Transverse colon (tissue), 4 donors: Measurements from ENCODE around the gene RASGRP3. TPM values are rescaled to one million over a fixed set of nuclear protein-coding genes. Genes with fewer than 3 reads are reported as not detected.
A peak's percentile ranks its signal among the peaks of the same experiment; 100 is the strongest.

Experiments used
- DNase-seq: peaks from one replicate; pipeline ENCODE4 v3.0.0-alpha.2; 2019
- H3K27ac ChIP-seq, 4 donors: fragments of 200-600 bp; sonication (generic); 2 replicates each; pipeline ENCODE4 v1.5.1; 2016 to 2018; ENCODE audit warnings: inconsistent platforms in 4 of 4
- H3K27me3 ChIP-seq: fragments of 200-600 bp; sonication (generic); 2 replicates; pipeline ENCODE4 v1.5.1; 2017; ENCODE audit warnings: inconsistent platforms
- H3K36me3 ChIP-seq, 4 donors: fragments of 200-600 bp; sonication (generic); 2 replicates each; pipeline ENCODE4 v1.5.1; 2017 to 2019; ENCODE audit warnings: inconsistent platforms in 4 of 4
- H3K4me1 ChIP-seq, 4 donors: fragments of 200-600 bp; sonication (generic); 2 replicates each; pipeline ENCODE4 v1.5.1; 2017 to 2020; ENCODE audit warnings: inconsistent platforms in 4 of 4
- H3K4me3 ChIP-seq, 4 donors: fragments of 200-600 bp; sonication (generic); 1 replicate in 1 of 4; 2 replicates in 3 of 4; pipeline versions ENCODE4 v1.5.1 to v1.6.1; 2017 to 2019; ENCODE audit warnings: inconsistent platforms in 4 of 4
- H3K9me3 ChIP-seq, 2 donors: fragments of 200-600 bp; sonication (generic); 2 replicates each; pipeline ENCODE4 v1.5.1; 2017 to 2019; ENCODE audit warnings: inconsistent platforms in 2 of 2
- EP300 ChIP-seq: sonication (generic); formaldehyde crosslinking; IDR thresholded peaks from one replicate; pipeline ENCODE4 v1.6.1; 2017; ENCODE audit warnings: antibody characterized with exemption, low read depth
- POLR2A ChIP-seq: fragments of 450-650 bp; IDR thresholded peaks from one replicate; pipeline ENCODE4 v1.6.1; 2016; ENCODE audit warnings: antibody characterized with exemption, mild to moderate bottlenecking, moderate library complexity
- POLR2AphosphoS5 ChIP-seq, 3 donors: sonication (generic); formaldehyde crosslinking; IDR thresholded peaks; one replicate each; pipeline ENCODE4 v1.6.1; 2016; ENCODE audit warnings: antibody characterized with exemption in 3 of 3
- WGBS, 2 donors: methylation state at CpG; one replicate each; pipeline ENCODE4 v1.1.5; 2018; ENCODE audit warnings: low coverage in 1 of 2; 5-methylcytosine and 5-hydroxymethylcytosine counted together
- in situ Hi-C, 4 donors: fragments of 200-750 bp; cut with MboI; loops; one replicate each; pipeline versions ENCODE4 v1.15.0 to v1.15.1; 2017; ENCODE audit warnings: low sequenced_read_pairs in 3 of 4, low pct_ligation_motif_present in 1 of 4, low pct_unique_long_range_greater_than_20kb in 1 of 4
- intact Hi-C: fragments of 100-400 bp; cut with DNase I; formaldehyde crosslinking; loops from one replicate; pipeline ENCODE4 v1.15.1; 2023; ENCODE audit warnings: low total_unique reads
- total RNA-seq, 4 donors: library from RNA; depleted of rRNA; stranded (reverse); fragments of >200 nt; gene quantifications; one replicate each; pipeline ENCODE4 v1.1.0, GENCODE V29; 2016
- TF ChIP-seq, protein P1 (sequence below), 5 experiments: fragments of 200-600 bp in 3 of 5; fragments of 450-650 bp in 2 of 5; sonication (generic) in 3 of 5; IDR thresholded peaks; 1 replicate in 2 of 5; 2 replicates in 3 of 5; pipeline ENCODE4 v1.5.1; 2016 to 2017; ENCODE audit warnings: antibody characterized with exemption in 5 of 5, inconsistent platforms in 3 of 5, mild to moderate bottlenecking in 2 of 5, moderate library complexity in 1 of 5

The RASGRP3 gene
- total RNA-seq, 4 donors from 2014 or later, result 3.4 to 16.5 (median 4.8) TPM; not detected in 1

DNA sequence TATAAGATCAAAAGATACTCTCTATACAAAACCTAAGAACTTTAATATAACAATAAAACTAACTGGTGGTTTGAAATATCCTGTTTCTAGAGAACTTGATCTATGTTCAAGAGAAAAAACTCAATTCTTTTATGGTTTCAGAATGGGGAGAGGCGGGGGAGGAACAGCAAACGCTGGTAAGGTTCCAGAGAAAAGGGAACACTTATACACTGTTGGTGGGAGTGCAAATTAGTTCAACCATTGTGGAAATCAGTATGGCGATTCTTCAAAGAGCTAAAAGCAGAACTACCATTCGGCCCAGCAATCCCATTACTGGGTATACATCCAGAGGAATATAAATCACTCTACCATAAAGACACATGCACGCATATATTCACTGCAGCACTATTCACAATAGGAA, 105.4 kb downstream of the RASGRP3 start:
- TF ChIP-seq, protein P1, sequence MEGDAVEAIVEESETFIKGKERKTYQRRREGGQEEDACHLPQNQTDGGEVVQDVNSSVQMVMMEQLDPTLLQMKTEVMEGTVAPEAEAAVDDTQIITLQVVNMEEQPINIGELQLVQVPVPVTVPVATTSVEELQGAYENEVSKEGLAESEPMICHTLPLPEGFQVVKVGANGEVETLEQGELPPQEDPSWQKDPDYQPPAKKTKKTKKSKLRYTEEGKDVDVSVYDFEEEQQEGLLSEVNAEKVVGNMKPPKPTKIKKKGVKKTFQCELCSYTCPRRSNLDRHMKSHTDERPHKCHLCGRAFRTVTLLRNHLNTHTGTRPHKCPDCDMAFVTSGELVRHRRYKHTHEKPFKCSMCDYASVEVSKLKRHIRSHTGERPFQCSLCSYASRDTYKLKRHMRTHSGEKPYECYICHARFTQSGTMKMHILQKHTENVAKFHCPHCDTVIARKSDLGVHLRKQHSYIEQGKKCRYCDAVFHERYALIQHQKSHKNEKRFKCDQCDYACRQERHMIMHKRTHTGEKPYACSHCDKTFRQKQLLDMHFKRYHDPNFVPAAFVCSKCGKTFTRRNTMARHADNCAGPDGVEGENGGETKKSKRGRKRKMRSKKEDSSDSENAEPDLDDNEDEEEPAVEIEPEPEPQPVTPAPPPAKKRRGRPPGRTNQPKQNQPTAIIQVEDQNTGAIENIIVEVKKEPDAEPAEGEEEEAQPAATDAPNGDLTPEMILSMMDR (IDR thresholded peaks at IDR 0.05), result no peak
- H3K27ac ChIP-seq, result no peak overlapping the region
- H3K27me3 ChIP-seq, result no peaks in the 10 kb centered on the region
- WGBS, 2 donors, result 78 to 83% methylated on average over 4 to 5 of the region's 5 CpGs
- H3K9me3 ChIP-seq, result no peaks in the 10 kb centered on the region
- peaks cover 0 to 14% (median 2%) of the 10 kb centered on the region in 4 donors for H3K36me3 ChIP-seq
- peaks cover 0 to 14% (median 0%) of the 10 kb centered on the region in 4 donors for H3K4me1 ChIP-seq
- in situ Hi-C loops, result loop anchor here in 1 of 4 donors (25.0 kb wide), 1 partner anchor 545 kb away; no protein-coding TSS in a partner anchor
- no peak overlapping the region for H3K4me3 ChIP-seq
- intact Hi-C loops, result loop anchor here (10.0 kb wide), 1 partner anchor 107 kb away; the partner anchor contains the start of gene RASGRP3
- no peak for DNase-seq

DNA sequence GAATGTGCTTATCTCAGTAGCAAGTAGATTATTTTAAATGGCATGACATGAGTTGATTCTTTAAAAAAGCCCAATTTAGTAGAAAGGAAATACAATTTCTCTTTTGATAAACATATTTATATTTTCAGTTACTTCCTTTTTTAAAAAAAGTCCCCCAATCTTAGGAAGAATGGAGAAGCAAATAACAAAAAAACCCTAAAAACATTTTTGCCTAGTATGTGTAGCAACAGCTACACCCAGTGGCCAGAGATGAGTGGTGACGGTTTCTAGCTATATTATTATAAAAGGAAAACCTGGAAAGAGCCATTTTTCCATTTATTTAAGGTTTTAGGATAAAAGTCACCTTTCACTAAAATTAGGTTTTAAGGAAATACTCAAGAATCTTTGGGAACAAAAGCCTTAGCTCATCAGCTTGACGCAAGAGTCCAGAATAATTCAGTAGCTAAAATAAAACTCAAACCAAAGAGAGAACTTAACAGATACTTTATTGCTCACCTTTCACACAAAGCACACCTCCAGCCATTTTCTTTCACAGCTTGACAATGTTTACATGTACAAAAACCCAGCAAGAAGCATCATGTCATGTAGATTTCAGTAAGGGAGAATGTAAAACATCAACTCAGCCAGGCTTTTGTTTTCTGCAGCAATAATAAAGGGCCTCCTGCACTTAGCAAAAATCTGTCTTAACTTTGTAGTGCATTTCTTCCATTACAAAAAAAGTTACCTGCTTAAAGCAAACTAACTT, 106.9 kb downstream of the RASGRP3 start:
- Histone ChIP-seq H3K4me1 (peaks cover 0 to 17% (median 0%) of the 10 kb centered on the region in 4 donors), H3K4me3 (no peak overlapping the region), H3K27me3 (no peaks in the 10 kb centered on the region), H3K27ac (no peak overlapping the region), H3K36me3 (peaks cover 0 to 18% (median 3%) of the 10 kb centered on the region in 4 donors), H3K9me3 (no peaks in the 10 kb centered on the region)
- in situ Hi-C loops (loop anchor here in 1 of 4 donors (25.0 kb wide), 1 partner anchor 546 kb away; no protein-coding TSS in a partner anchor), intact Hi-C loops (loop anchor here (10.0 kb wide), 1 partner anchor 109 kb away; the partner anchor contains the start of gene RASGRP3)
- no peak for DNase-seq
- 6 to 20% methylated on average over 1 to 2 of the region's 2 CpGs for WGBS, 2 donors
- TF ChIP-seq, protein P1 (IDR thresholded peaks at IDR 0.05), result peak; percentile 67 to 78 (median 71)
- TF ChIP-seq EP300, result no peak

DNA sequence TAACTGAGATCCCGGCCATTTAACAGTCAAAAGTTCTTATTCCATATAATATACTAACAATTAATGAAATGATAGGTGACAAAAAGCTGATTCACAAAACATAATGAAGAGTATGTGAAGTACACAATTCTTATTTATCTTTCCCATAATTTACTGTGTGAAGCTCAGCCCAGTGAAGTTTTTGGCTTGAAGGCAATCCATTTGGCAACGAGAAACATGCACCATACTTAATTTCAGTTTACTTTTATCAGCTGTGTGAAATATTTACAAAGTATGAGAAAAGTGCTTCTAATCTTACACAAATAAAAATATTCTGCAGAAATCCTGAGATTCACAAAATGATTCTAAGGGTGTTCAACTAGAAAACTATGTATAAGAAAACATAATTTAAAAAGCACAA, 110.3 kb downstream of the RASGRP3 start:
- no peak overlapping the region for H3K27ac ChIP-seq
- in situ Hi-C loops, result loop anchor here in 1 of 4 donors (25.0 kb wide), 1 partner anchor 549 kb away; no protein-coding TSS in a partner anchor
- H3K4me1 ChIP-seq, result peaks cover 0 to 33% (median 4%) of the 10 kb centered on the region in 4 donors
- no peak overlapping the region for H3K4me3 ChIP-seq
- WGBS, 2 donors, result 75 to 78% methylated on average over 2 of the region's 2 CpGs
- no peak for DNase-seq
- H3K27me3 ChIP-seq, result no peaks in the 10 kb centered on the region
- intact Hi-C loops, result loop anchor here (10.0 kb wide), 1 partner anchor 112 kb away; the partner anchor contains the start of gene RASGRP3
- H3K36me3 ChIP-seq, result peaks cover 0 to 26% (median 12%) of the 10 kb centered on the region in 4 donors
- no peak for TF ChIP-seq EP300
- TF ChIP-seq POLR2AphosphoS5 (IDR thresholded peaks at IDR 0.05), result no peak
- TF ChIP-seq POLR2A, result no peak
- TF ChIP-seq, protein P1 (IDR thresholded peaks at IDR 0.05), result no peak
- no peaks in the 10 kb centered on the region for H3K9me3 ChIP-seq

DNA sequence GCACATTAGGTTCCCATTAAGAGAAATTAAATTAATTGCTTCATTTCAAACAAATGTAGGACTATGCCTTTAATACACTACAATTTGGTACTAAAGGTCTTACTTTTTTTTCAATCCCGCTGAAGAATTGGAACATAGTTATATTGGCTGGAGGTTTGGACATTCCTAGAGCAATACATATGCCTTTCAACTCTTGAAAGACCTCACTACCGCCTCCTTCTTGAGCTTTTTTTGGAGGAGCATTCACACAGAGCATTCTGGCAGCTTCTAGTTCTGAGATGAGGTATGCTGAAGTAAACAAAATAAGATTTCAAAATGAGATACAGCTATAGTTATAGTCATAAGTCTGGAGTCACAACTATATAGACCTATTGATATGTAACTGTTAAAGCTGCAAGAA, 111.8 kb downstream of the RASGRP3 start:
- intact Hi-C loops (loop anchor here (10.0 kb wide), 1 partner anchor 113 kb away; the partner anchor contains the start of gene RASGRP3), in situ Hi-C loops (loop anchor here in 1 of 4 donors (25.0 kb wide), 1 partner anchor 551 kb away; no protein-coding TSS in a partner anchor)
- TF ChIP-seq EP300 (no peak), POLR2A (no peak), POLR2AphosphoS5 (IDR thresholded peaks at IDR 0.05) (no peak)
- TF ChIP-seq, protein P1 (IDR thresholded peaks at IDR 0.05), result no peak
- Histone ChIP-seq H3K4me1 (peaks cover 0 to 32% (median 4%) of the 10 kb centered on the region in 4 donors), H3K9me3 (no peaks in the 10 kb centered on the region), H3K36me3 (peaks cover 0 to 39% (median 17%) of the 10 kb centered on the region in 4 donors), H3K27ac (no peak overlapping the region), H3K27me3 (no peaks in the 10 kb centered on the region), H3K4me3 (no peak overlapping the region)
- DNase-seq, result no peak
- 79 to 86% methylated on average over 2 of the region's 2 CpGs for WGBS, 2 donors
